NK-92 treated with Interleukin-12 subunit alpha and Interleukin-12 subunit beta, amount 100 ng/mL, for 24 hours (cell line): ENCODE results near the gene HDLBP.

ENCODE experiments used
- DNase-seq: peaks from one replicate; lab custom pipeline; 2025; lab: John Stamatoyannopoulos, UW

The HDLBP gene

GRCh38 chr2:241190291-241190981 lies 125.0 kb downstream of the HDLBP start:
- no peak for DNase-seq

GRCh38 chr2:241189856-241190201 lies 125.6 kb downstream of the HDLBP start:
- DNase-seq: no peak

- no peak for DNase-seq
Observed at GRCh38 chr2:241189093-241189855, 126.2 kb downstream of the HDLBP start.

GRCh38 chr2:241188361-241189092 lies 126.9 kb downstream of the HDLBP start, which contains the start of gene ANO7:
Gene ANO7, plus strand, starts transcription at chr2:241188677. Its CDS starts 1,387 bp downstream, at chr2:241190064.
- no peak for DNase-seq

GRCh38 chr2:241187918-241188234 lies 127.6 kb downstream of the HDLBP start:
- no peak for DNase-seq

- DNase-seq: no peak
Observed at GRCh38 chr2:241187101-241187917, 128.2 kb downstream of the HDLBP start.

GRCh38 chr2:241185961-241186360 lies 129.5 kb downstream of the HDLBP start:
- DNase-seq: no peak

- DNase-seq: no peak
Observed at GRCh38 chr2:241184901-241185300, 130.6 kb downstream of the HDLBP start.

- DNase-seq: no peak
Observed at GRCh38 chr2:241183221-241183620, 132.3 kb downstream of the HDLBP start.

GRCh38 chr2:241182531-241183133 lies 132.8 kb downstream of the HDLBP start:
- DNase-seq: no peak

- no peak for DNase-seq
Observed at GRCh38 chr2:241182126-241182525, 133.3 kb downstream of the HDLBP start.

GRCh38 chr2:241180495-241180894 lies 135.0 kb downstream of the HDLBP start:
- no peak for DNase-seq

GRCh38 chr2:241179899-241180298 lies 135.6 kb downstream of the HDLBP start:
- no peak for DNase-seq

- DNase-seq: no peak
Observed at GRCh38 chr2:241178961-241179360, 136.5 kb downstream of the HDLBP start.

- no peak for DNase-seq
Observed at GRCh38 chr2:241177526-241178334, 137.7 kb downstream of the HDLBP start.
